ENCODE data around the gene LRMDA.

DNA sequence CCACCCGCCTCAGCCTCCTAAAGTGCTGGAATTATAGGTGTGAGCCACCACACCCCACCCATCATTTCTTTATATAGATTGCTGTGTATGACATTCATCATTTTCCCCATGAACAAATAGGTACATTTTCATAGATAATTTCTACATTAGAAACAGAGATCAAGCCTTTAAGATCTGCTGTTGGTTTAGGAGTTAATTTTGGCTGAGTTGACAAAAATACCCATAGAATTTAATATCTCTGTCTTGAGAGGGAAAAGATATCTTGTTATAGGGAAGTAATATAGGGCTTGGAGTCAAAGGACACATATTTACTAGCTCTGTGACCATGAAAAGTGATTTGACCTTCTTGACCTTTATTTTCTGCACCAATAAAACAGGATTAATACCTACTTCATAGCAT lies 51.8 kb downstream of the LRMDA start:
- TF ChIP-seq, protein P1, sequence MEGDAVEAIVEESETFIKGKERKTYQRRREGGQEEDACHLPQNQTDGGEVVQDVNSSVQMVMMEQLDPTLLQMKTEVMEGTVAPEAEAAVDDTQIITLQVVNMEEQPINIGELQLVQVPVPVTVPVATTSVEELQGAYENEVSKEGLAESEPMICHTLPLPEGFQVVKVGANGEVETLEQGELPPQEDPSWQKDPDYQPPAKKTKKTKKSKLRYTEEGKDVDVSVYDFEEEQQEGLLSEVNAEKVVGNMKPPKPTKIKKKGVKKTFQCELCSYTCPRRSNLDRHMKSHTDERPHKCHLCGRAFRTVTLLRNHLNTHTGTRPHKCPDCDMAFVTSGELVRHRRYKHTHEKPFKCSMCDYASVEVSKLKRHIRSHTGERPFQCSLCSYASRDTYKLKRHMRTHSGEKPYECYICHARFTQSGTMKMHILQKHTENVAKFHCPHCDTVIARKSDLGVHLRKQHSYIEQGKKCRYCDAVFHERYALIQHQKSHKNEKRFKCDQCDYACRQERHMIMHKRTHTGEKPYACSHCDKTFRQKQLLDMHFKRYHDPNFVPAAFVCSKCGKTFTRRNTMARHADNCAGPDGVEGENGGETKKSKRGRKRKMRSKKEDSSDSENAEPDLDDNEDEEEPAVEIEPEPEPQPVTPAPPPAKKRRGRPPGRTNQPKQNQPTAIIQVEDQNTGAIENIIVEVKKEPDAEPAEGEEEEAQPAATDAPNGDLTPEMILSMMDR (conservative IDR thresholded peaks at IDR 0.05; ENCODE audit: low read depth, low read length), result no peak
- TF ChIP-seq EZH2 (IDR thresholded peaks at IDR 0.05; ENCODE audit: borderline replicate concordance, low read depth, low read length, poor library complexity, severe bottlenecking), result no peak
